T47D (cell line): ENCODE results near the gene POLR2J3.
"Not testable (repeated sequence)": the region's sequence is repeated elsewhere in the genome, so short reads cannot be mapped to it uniquely, and the experiment has no call there.

Experiments used
- DNase-seq, 2 experiments: peaks; one replicate each; pipeline versions ENCODE4 v3.0.0 to v3.0.0-alpha.2; 2011 to 2012; ENCODE audit warnings: low read depth in 1 of 2, low spot score in 1 of 2
- in situ Hi-C: cut with HindIII; loops from 2 replicates; pipeline ENCODE4 v1.10.0; 2016; ENCODE audit warnings: low sequenced_read_pairs, low pct_unique_long_range_greater_than_20kb

POLR2J3 gene

GRCh38 chr7:102593637-102594334 lies 21.4 kb upstream of the POLR2J3 start:
- DNase-seq, in situ Hi-C loops: not testable (repeated sequence)

- DNase-seq, in situ Hi-C loops: not testable (repeated sequence)
Measured at GRCh38 chr7:102592477-102593019, 20.2 kb upstream of the POLR2J3 start.

GRCh38 chr7:102589857-102590256 lies 17.5 kb upstream of the POLR2J3 start:
- in situ Hi-C loops, DNase-seq: not testable (repeated sequence)

GRCh38 chr7:102583495-102583894 lies 11.1 kb upstream of the POLR2J3 start:
- DNase-seq, in situ Hi-C loops: not testable (repeated sequence)

GRCh38 chr7:102581722-102582121 lies 9.3 kb upstream of the POLR2J3 start:
- in situ Hi-C loops, DNase-seq: not testable (repeated sequence)

- DNase-seq, in situ Hi-C loops: not testable (repeated sequence)
Measured at GRCh38 chr7:102578486-102578885, 6.1 kb upstream of the POLR2J3 start.

GRCh38 chr7:102577315-102578240 lies 5.2 kb upstream of the POLR2J3 start:
- DNase-seq, in situ Hi-C loops: not testable (repeated sequence)

GRCh38 chr7:102576363-102576762 lies 4.0 kb upstream of the POLR2J3 start:
- in situ Hi-C loops, DNase-seq: not testable (repeated sequence)

- in situ Hi-C loops, DNase-seq: not testable (repeated sequence)
Measured at GRCh38 chr7:102574607-102575006, 2.2 kb upstream of the POLR2J3 start.

GRCh38 chr7:102568620-102569019 lies 3.8 kb downstream of the POLR2J3 start:
- in situ Hi-C loops, DNase-seq: not testable (repeated sequence)

GRCh38 chr7:102550808-102551422 lies 21.5 kb downstream of the POLR2J3 start, which contains the start of gene SPDYE2:
TSS of gene SPDYE2 (plus strand) at chr7:102551226. CDS start at chr7:102553256, 2,030 bp downstream.
- DNase-seq, in situ Hi-C loops: not testable (repeated sequence)

- in situ Hi-C loops, DNase-seq: not testable (repeated sequence)
Measured at GRCh38 chr7:102546353-102546752, 26.0 kb downstream of the POLR2J3 start.

GRCh38 chr7:102545288-102545687 lies 27.1 kb downstream of the POLR2J3 start:
- DNase-seq, in situ Hi-C loops: not testable (repeated sequence)

- in situ Hi-C loops, DNase-seq: not testable (repeated sequence)
Measured at GRCh38 chr7:102544372-102544771, 28.0 kb downstream of the POLR2J3 start.

GRCh38 chr7:102543596-102543995 lies 28.8 kb downstream of the POLR2J3 start, which contains the start of gene UPK3BL2:
TSS of gene UPK3BL2 (minus strand) at chr7:102543696. CDS start at chr7:102543636, 60 bp downstream.
- in situ Hi-C loops, DNase-seq: not testable (repeated sequence)

GRCh38 chr7:102542771-102543170 lies 29.6 kb downstream of the POLR2J3 start:
- in situ Hi-C loops, DNase-seq: not testable (repeated sequence)

- in situ Hi-C loops, DNase-seq: not testable (repeated sequence)
Measured at GRCh38 chr7:102542083-102542482, 30.3 kb downstream of the POLR2J3 start.

- DNase-seq, in situ Hi-C loops: not testable (repeated sequence)
Measured at GRCh38 chr7:102540604-102541003, 31.8 kb downstream of the POLR2J3 start.
